ENCODE measurements around the gene ZNF512B.

DNA sequence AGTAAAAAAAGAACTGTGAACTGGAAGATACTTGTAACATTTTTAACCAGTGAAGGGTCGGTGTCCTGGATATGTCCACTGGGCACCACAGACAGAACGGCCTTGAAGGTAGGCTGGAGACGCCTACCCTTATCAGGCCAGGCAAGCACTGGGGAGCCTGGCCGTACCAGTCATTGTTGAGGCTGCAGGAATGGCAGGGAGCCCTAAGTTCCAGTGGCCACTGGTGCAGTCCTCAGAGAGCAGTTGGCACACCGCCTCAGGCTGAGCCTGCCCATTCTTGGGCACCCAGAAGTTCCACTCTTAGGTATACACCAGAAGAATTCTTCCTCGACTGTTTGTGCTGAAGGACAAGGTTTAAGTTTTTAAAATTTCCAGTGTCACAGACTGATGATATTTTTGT is 54.3 kb downstream of the ZNF512B start:
- TF ChIP-seq EP300 (IDR thresholded peaks at IDR 0.05; ENCODE audit: borderline replicate concordance): no peak
- no peak for TF ChIP-seq CREB1 (IDR thresholded peaks at IDR 0.05; ENCODE audit: low read depth)
- no peak for TF ChIP-seq RAD21 (IDR thresholded peaks at IDR 0.05; ENCODE audit: low read depth)
- no peak for TF ChIP-seq TAF1 (IDR thresholded peaks at IDR 0.05; ENCODE audit: low read depth)
- no peak for TF ChIP-seq ZBTB7A (IDR thresholded peaks at IDR 0.05; ENCODE audit: low read depth)
- TF ChIP-seq CEBPB (IDR thresholded peaks at IDR 0.05): no peak
- TF ChIP-seq, protein P1, sequence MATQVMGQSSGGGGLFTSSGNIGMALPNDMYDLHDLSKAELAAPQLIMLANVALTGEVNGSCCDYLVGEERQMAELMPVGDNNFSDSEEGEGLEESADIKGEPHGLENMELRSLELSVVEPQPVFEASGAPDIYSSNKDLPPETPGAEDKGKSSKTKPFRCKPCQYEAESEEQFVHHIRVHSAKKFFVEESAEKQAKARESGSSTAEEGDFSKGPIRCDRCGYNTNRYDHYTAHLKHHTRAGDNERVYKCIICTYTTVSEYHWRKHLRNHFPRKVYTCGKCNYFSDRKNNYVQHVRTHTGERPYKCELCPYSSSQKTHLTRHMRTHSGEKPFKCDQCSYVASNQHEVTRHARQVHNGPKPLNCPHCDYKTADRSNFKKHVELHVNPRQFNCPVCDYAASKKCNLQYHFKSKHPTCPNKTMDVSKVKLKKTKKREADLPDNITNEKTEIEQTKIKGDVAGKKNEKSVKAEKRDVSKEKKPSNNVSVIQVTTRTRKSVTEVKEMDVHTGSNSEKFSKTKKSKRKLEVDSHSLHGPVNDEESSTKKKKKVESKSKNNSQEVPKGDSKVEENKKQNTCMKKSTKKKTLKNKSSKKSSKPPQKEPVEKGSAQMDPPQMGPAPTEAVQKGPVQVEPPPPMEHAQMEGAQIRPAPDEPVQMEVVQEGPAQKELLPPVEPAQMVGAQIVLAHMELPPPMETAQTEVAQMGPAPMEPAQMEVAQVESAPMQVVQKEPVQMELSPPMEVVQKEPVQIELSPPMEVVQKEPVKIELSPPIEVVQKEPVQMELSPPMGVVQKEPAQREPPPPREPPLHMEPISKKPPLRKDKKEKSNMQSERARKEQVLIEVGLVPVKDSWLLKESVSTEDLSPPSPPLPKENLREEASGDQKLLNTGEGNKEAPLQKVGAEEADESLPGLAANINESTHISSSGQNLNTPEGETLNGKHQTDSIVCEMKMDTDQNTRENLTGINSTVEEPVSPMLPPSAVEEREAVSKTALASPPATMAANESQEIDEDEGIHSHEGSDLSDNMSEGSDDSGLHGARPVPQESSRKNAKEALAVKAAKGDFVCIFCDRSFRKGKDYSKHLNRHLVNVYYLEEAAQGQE (IDR thresholded peaks at IDR 0.05; ENCODE audit: low read depth): no peak
